MG63 (cell line): ENCODE data around the gene ZNF74. TPM values are rescaled to one million over a fixed set of nuclear protein-coding genes. Genes with fewer than 3 reads are reported as not detected.
"Not testable (repeated sequence)": the region's sequence is repeated elsewhere in the genome, so short reads cannot be mapped to it uniquely, and the experiment has no call there.

Source experiments
- DNase-seq: peaks from one replicate; pipeline ENCODE4 v3.0.0-alpha.2; 2020
- H3K27me3 ChIP-seq: fragments of 250-450 bp; sonication (Bioruptor Pico); 2 replicates; pipeline ENCODE4 v1.5.1; 2020; ENCODE audit warnings: mild to moderate bottlenecking, moderate library complexity
- H3K36me3 ChIP-seq: fragments of 250-450 bp; sonication (Bioruptor Pico); 2 replicates; pipeline ENCODE4 v1.5.1; 2020; ENCODE audit warnings: mild to moderate bottlenecking, moderate library complexity
- H3K4me3 ChIP-seq: fragments of 250-450 bp; sonication (Bioruptor Pico); 2 replicates; pipeline ENCODE4 v1.5.1; 2020; ENCODE audit warnings: mild to moderate bottlenecking, moderate library complexity
- H3K9me3 ChIP-seq: fragments of 250-450 bp; sonication (Bioruptor Pico); 2 replicates; pipeline ENCODE4 v1.5.1; 2020; ENCODE audit warnings: mild to moderate bottlenecking, moderate library complexity
- total RNA-seq: library from RNA; depleted of rRNA; stranded (reverse); fragments of >200 nt; shearing (Covaris generic); gene quantifications from 2 replicates; pipeline ENCODE4 v1.2.3, GENCODE V29; 2014; ENCODE audit warnings: low replicate concordance; rRNA removed

Gene ZNF74
- 4.3 and 7.0 TPM in 2 replicates for total RNA-seq

GRCh38 chr22:20393705-20394476 is at the start of gene ZNF74:
ZNF74 (plus strand) TSS chr22:20394151; CDS start chr22:20394629, 478 bp downstream.
- Histone ChIP-seq H3K4me3 (peak within 1 kb of the TSS; percentile 91), H3K27me3 (no peaks in the 10 kb centered on the region), H3K36me3 (no peaks in the 10 kb centered on the region; the same call in 1 of the 2 replicates), H3K9me3 (no peaks in the 10 kb centered on the region)
- peak; percentile 81 for DNase-seq

GRCh38 chr22:20346553-20346952 is 47.4 kb upstream of the ZNF74 start:
- H3K36me3 ChIP-seq, H3K9me3 ChIP-seq, H3K27me3 ChIP-seq, H3K4me3 ChIP-seq, DNase-seq: not testable (repeated sequence)

- DNase-seq, result peak; percentile 18
- not testable (repeated sequence) for H3K36me3 ChIP-seq, H3K27me3 ChIP-seq, H3K4me3 ChIP-seq, H3K9me3 ChIP-seq
Observed at GRCh38 chr22:20352536-20352935, 41.4 kb upstream of the ZNF74 start.

DNA sequence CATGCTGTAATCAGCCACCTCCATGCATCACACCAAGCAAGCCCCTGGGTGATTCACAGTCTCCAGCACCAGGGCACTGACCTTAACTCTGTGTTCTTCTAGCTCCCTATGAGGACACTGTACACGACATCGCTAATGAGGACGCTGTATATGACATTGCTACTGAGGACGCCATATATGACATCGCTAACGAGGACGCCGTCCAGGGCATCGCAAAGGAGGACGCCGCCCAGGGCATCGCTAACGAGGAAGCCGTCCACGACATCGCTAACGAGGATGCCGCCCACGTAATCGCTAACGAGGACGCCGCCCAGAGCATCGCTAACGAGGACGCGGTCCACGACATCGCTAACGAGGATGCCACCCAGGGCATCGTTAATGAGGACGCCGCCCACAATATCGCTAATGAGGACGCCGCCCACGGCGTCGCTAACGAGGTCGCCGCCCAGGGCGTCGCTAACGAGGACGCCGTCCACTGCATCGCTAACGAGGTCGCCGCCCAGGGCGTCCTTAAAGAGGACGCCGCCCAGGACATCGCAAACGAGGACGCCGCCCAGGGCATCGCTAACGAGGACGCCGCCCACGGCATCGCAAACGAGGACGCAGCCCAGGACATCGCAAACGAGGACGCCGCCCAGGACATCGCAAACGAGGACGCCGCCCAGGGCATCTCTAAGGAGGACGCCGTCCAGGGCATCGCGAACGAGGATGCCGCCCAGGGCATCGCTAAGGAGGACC is 39.5 kb upstream of the ZNF74 start:
- Histone ChIP-seq H3K4me3 (no peak overlapping the region), H3K9me3 (no peaks in the 10 kb centered on the region), H3K27me3 (no peaks in the 10 kb centered on the region), H3K36me3 (no peaks in the 10 kb centered on the region)
- DNase-seq, result no peak

- not testable (repeated sequence) for H3K9me3 ChIP-seq
Observed at GRCh38 chr22:20355939-20356636, 37.9 kb upstream of the ZNF74 start.

DNA sequence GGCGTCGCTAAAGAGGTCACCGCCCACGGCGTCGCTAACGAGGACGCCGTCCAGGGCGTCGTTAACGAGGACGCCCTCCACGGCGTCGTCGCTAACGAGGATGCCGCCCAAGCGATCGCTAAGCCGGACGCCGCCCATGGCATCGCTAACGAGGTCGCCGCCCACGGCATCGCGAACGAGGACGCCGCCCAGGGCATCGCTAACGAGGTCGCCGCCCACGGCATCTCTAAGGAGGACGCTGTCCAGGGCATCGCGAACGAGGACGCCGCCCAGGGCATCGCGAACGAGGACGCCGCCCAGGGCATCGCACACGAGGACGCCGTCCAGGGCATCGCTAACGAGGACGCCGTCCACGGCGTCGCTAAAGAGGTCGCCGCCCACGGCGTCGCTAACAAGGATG is 37.0 kb upstream of the ZNF74 start:
- not testable (repeated sequence) for DNase-seq, H3K36me3 ChIP-seq, H3K4me3 ChIP-seq, H3K27me3 ChIP-seq, H3K9me3 ChIP-seq

More at GRCh38 chr22:20355939-20356636, 37.9 kb upstream of the ZNF74 start:
- not testable (repeated sequence) for H3K4me3 ChIP-seq, DNase-seq, H3K36me3 ChIP-seq, H3K27me3 ChIP-seq

- not testable (repeated sequence) for DNase-seq, H3K9me3 ChIP-seq, H3K27me3 ChIP-seq, H3K36me3 ChIP-seq, H3K4me3 ChIP-seq
Observed at GRCh38 chr22:20357967-20358366, 36.0 kb upstream of the ZNF74 start.

- H3K9me3 ChIP-seq, H3K4me3 ChIP-seq, DNase-seq, H3K27me3 ChIP-seq, H3K36me3 ChIP-seq: not testable (repeated sequence)
Observed at GRCh38 chr22:20358503-20359239, 35.3 kb upstream of the ZNF74 start.

- not testable (repeated sequence) for H3K9me3 ChIP-seq, H3K4me3 ChIP-seq, H3K27me3 ChIP-seq, DNase-seq, H3K36me3 ChIP-seq
Observed at GRCh38 chr22:20360261-20360660, 33.7 kb upstream of the ZNF74 start.

DNA sequence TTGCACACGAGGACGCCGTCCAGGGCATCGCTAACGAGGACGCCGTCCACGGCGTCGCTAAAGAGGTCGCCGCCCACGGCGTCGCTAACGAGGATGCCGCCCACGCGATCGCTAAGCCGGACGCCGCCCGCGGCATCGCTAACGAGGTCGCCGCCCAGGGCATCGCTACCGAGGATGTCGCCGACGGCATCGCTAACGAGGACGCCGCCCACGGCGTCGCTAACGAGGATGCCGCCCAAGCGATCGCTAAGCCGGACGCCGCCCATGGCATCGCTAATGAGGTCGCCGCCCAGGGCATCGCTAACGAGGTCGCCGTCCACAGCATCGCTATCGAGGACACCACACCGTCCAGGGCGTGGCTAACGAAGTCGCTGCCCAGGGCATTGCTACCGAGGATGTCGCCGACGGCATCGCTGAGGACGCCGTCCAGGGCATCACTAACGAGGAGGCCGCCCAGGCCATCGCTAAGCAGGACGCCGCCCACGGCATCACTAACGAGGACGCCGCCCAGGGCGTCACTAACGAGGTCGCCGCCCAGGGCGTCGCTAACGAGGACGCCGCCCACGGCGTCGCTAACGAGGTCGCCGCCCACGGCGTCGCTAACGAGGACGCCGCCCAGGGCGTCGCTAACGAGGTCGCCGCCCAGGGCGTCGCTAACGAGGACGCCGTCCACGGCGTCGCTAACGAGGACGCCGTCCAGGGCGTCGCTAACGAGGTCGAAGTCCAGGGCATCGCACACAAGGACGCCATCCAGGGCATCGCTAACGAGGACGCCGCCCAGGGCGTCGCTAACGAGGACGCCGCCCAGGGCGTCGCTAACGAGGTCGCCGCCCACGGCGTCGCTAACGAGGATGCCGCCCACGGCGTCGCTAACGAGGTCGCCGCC is 32.8 kb upstream of the ZNF74 start:
- H3K27me3 ChIP-seq, H3K36me3 ChIP-seq, H3K4me3 ChIP-seq, DNase-seq, H3K9me3 ChIP-seq: not testable (repeated sequence)

- H3K9me3 ChIP-seq, DNase-seq, H3K27me3 ChIP-seq, H3K4me3 ChIP-seq, H3K36me3 ChIP-seq: not testable (repeated sequence)
Observed at GRCh38 chr22:20361752-20362229, 32.2 kb upstream of the ZNF74 start.

- not testable (repeated sequence) for H3K27me3 ChIP-seq, H3K36me3 ChIP-seq, DNase-seq, H3K9me3 ChIP-seq, H3K4me3 ChIP-seq
Observed at GRCh38 chr22:20362403-20362802, 31.5 kb upstream of the ZNF74 start.

GRCh38 chr22:20364335-20365260 is 29.4 kb upstream of the ZNF74 start:
- H3K36me3 ChIP-seq, H3K4me3 ChIP-seq, H3K9me3 ChIP-seq, H3K27me3 ChIP-seq: not testable (repeated sequence)
- DNase-seq, result peak; percentile 10

DNA sequence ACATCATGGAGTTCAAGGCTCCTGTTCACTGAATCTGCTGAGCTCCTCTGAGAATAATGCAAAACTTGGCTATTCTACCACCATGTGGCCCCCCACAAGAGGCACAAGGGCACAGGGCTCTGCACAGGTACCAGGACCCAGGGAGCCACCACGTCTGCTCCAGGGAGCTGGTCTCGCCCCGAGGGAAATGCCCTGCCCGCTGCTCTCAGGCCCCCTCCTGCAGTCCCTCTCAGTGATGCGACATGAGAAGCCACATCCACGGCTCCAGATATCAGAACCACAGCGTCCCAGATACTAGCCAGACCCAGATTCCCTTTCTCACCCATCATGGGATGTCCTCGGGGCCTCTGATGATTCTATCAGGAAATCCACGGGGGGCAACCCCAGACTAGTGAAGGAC is 27.1 kb upstream of the ZNF74 start:
- not testable (repeated sequence) for H3K4me3 ChIP-seq, H3K9me3 ChIP-seq, DNase-seq

GRCh38 chr22:20368875-20369274 is 25.1 kb upstream of the ZNF74 start:
- H3K27me3 ChIP-seq, DNase-seq, H3K9me3 ChIP-seq, H3K36me3 ChIP-seq, H3K4me3 ChIP-seq: not testable (repeated sequence)

More for the DNA sequence above, 27.1 kb upstream of the ZNF74 start:
- H3K27me3 ChIP-seq, H3K36me3 ChIP-seq: not testable (repeated sequence)
